ENCODE data around the gene RHOA. TPM values are rescaled to one million over a fixed set of nuclear protein-coding genes. Genes with fewer than 3 reads are reported as not detected.

RHOA gene
- total and polyA plus RNA-seq, 2 of the 13 experiments (the other 11 are each of a cell fraction or from before 2014, with no cell fraction given), result 131 to 177 TPM

- no peak overlapping the region for H2AFZ ChIP-seq (ENCODE audit: low read length)
- CTCF ChIA-PET (ENCODE audit: low intra/inter-chr PET ratio, low total read pairs), result no interaction called here
- no peak overlapping the region for H3K4me3 ChIP-seq (replicated peaks in 1 of 3; ENCODE audit: insufficient read depth in 1 of 3, low read depth in 2 of 3, low read length in 3 of 3)
- no peaks in the 10 kb centered on the region for H3K9me3 ChIP-seq (ENCODE audit: low read length)
- BruUV-seq (replicated peaks), result no TSS peak
- in situ Hi-C loops (cut with HindIII; ENCODE audit: extremely low pct_ligation_motif_present, low pct_unique_long_range_greater_than_20kb) (no loop called here), intact Hi-C loops (cut with micrococcal nuclease; ENCODE audit: unreplicated experiment) (no loop called here)
- peaks cover 84% of the 10 kb centered on the region for H3K79me2 ChIP-seq (ENCODE audit: insufficient read depth, low read length)
- H4K20me1 ChIP-seq (ENCODE audit: insufficient read depth, low read length), result peaks cover 62% of the 10 kb centered on the region
- no peaks in the 10 kb centered on the region for H3K27me3 ChIP-seq (ENCODE audit: control insufficient read depth in 1 of 2, insufficient read depth in 2 of 2, low read length in 2 of 2)
- no peak overlapping the region for H3K9ac ChIP-seq (ENCODE audit: insufficient read depth, low read depth, low read length)
- no peak for DNase-seq (ENCODE audit: low spot score)
- no peak overlapping the region for H3K4me2 ChIP-seq (ENCODE audit: low read depth, low read length)
- TF ChIP-seq EED (CRISPR knock-in tag; IDR thresholded peaks at IDR 0.05) (no peak), ZNF121 (CRISPR knock-in tag; IDR thresholded peaks at IDR 0.05) (0 out of 2 replicates have a peak, but pooled peaks have one; percentile 50)
- H3K4me1 ChIP-seq (ENCODE audit: insufficient read depth, low read length), result peaks cover 50% of the 10 kb centered on the region
- FAIRE-seq, result no peak
- peaks cover 1 to 18% of the 10 kb centered on the region in 2 experiments; a peak in 3 of 5 replicates for H3K36me3 ChIP-seq (replicated peaks in 1 of 2; ENCODE audit: control insufficient read depth in 1 of 2, insufficient read depth in 2 of 2, low read length in 2 of 2)
- ATAC-seq, result no peak
- WGBS (ENCODE audit: low lambda C conversion rate), result 98% methylated on average over 5 of the region's 5 CpGs
- no peak overlapping the region for H3K27ac ChIP-seq (ENCODE audit: extremely low read length, insufficient read depth, low read length)
- POLR2A ChIA-PET, result interaction anchor here (0.8 to 1.1 kb wide), 3 partner anchors 10 to 53 kb away, joined by 3 to 4 read pairs (median 3); no protein-coding TSS in a partner anchor
These were observed 7.9 kb downstream of the RHOA start for GRCh38 chr3:49403891-49404290.

- Histone ChIP-seq H3K27ac (ENCODE audit: extremely low read length, insufficient read depth, low read length) (no peak overlapping the region), H3K27me3 (ENCODE audit: control insufficient read depth in 1 of 2, insufficient read depth in 2 of 2, low read length in 2 of 2) (no peaks in the 10 kb centered on the region), H3K9me3 (ENCODE audit: low read length) (no peaks in the 10 kb centered on the region), H3K36me3 (replicated peaks in 1 of 2; ENCODE audit: control insufficient read depth in 1 of 2, insufficient read depth in 2 of 2, low read length in 2 of 2) (peaks cover 4 to 19% of the 10 kb centered on the region in 2 experiments; a peak in 4 of 5 replicates), H3K4me3 (replicated peaks in 1 of 3; ENCODE audit: insufficient read depth in 1 of 3, low read depth in 2 of 3, low read length in 3 of 3) (no peak overlapping the region), H3K79me2 (ENCODE audit: insufficient read depth, low read length) (peaks cover 84% of the 10 kb centered on the region), H3K4me1 (ENCODE audit: insufficient read depth, low read length) (peaks cover 41% of the 10 kb centered on the region), H4K20me1 (ENCODE audit: insufficient read depth, low read length) (peaks cover 62% of the 10 kb centered on the region), H3K4me2 (ENCODE audit: low read depth, low read length) (no peak overlapping the region), H2AFZ (ENCODE audit: low read length) (no peak overlapping the region), H3K9ac (ENCODE audit: insufficient read depth, low read depth, low read length) (no peak overlapping the region)
- ATAC-seq (no peak), FAIRE-seq (no peak), DNase-seq (ENCODE audit: low spot score) (no peak)
- intact Hi-C loops (cut with micrococcal nuclease; ENCODE audit: unreplicated experiment) (no loop called here), in situ Hi-C loops (cut with HindIII; ENCODE audit: extremely low pct_ligation_motif_present, low pct_unique_long_range_greater_than_20kb) (no loop called here)
- WGBS (ENCODE audit: low lambda C conversion rate), result 90% methylated on average over 2 of the region's 2 CpGs
- CTCF ChIA-PET (ENCODE audit: low intra/inter-chr PET ratio, low total read pairs), result no interaction called here
- POLR2A ChIA-PET, result interaction anchor here (1.0 to 1.3 kb wide), 2 partner anchors 9 to 62 kb away, joined by 3 to 5 read pairs; partner anchors contain the start of gene USP4
- no TSS peak for BruUV-seq (replicated peaks)
- TF ChIP-seq KLF15 (CRISPR knock-in tag; IDR thresholded peaks at IDR 0.05; ENCODE audit: borderline replicate concordance) (no peak), ZNF280B (CRISPR knock-in tag; IDR thresholded peaks at IDR 0.05; ENCODE audit: borderline replicate concordance) (no peak), TRIM24 (CRISPR knock-in tag; IDR thresholded peaks at IDR 0.05) (no peak), ZNF652 (CRISPR knock-in tag; IDR thresholded peaks at IDR 0.05; ENCODE audit: borderline replicate concordance, low read depth) (no peak), ZNF703 (CRISPR knock-in tag; IDR thresholded peaks at IDR 0.05; ENCODE audit: borderline replicate concordance) (no peak), NFE2 (CRISPR knock-in tag; IDR thresholded peaks at IDR 0.05) (no peak)
These were observed 10.0 kb downstream of the RHOA start for GRCh38 chr3:49401766-49402165.
